Measurements from ENCODE around the gene ZIC5. TPM values are rescaled to one million over a fixed set of nuclear protein-coding genes. Genes with fewer than 3 reads are reported as not detected.

ZIC5 gene
- total and polyA plus RNA-seq, 9 of the 15 experiments (the other 6 are each of a cell fraction or from before 2014, with no cell fraction given) = 0.57 to 2.0 (median 1.1) TPM

DNA sequence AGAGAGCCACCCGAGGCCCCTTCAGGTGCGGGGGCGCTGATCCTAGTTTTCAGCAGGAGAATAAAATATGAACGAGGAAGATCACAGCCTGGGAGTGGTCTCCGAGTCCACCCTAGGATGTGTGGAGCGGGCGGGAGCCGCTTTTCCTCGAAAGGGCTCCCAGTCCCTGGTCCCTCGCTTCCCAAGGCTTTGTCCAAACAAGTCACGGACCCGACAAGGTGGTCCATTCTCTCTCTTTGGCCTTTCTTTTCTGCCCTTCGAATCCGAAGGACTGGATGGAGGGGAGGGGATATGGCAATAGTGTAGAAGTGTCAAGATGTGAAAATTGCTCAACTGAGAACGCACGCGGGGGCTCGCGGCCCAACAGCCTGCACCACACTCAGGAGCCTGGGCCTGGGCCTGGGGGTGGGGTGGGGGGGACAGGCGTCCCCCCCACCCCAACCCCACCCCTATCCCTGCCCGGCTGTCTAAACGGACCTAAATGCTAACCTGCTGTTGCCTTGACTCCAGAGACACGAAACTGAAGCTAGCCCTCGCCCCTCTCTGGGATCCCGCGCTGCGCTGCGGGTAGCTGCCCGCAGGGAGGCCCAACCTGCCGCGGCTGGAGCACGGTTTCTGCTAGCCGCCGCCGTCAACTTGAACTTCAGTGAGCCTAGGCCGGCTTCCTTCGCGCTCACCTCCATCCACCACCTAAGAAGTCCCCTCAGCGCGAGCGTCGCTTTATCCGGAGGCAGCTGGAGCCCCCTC lies 17.1 kb upstream of the ZIC5 start (continued):
- TF ChIP-seq MYC (IDR thresholded peaks at IDR 0.05; ENCODE audit: low read depth, low read length) = no peak
- no peak for TF ChIP-seq MYC (CRISPR knock-in tag; IDR thresholded peaks at IDR 0.05; ENCODE audit: borderline replicate concordance, low read depth)
- no peak for TF ChIP-seq ZNF239 (CRISPR knock-in tag; IDR thresholded peaks at IDR 0.05)
- TF ChIP-seq, protein P1, sequence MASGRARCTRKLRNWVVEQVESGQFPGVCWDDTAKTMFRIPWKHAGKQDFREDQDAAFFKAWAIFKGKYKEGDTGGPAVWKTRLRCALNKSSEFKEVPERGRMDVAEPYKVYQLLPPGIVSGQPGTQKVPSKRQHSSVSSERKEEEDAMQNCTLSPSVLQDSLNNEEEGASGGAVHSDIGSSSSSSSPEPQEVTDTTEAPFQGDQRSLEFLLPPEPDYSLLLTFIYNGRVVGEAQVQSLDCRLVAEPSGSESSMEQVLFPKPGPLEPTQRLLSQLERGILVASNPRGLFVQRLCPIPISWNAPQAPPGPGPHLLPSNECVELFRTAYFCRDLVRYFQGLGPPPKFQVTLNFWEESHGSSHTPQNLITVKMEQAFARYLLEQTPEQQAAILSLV (tag; IDR thresholded peaks at IDR 0.05) = no peak
- TF ChIP-seq, protein P2, sequence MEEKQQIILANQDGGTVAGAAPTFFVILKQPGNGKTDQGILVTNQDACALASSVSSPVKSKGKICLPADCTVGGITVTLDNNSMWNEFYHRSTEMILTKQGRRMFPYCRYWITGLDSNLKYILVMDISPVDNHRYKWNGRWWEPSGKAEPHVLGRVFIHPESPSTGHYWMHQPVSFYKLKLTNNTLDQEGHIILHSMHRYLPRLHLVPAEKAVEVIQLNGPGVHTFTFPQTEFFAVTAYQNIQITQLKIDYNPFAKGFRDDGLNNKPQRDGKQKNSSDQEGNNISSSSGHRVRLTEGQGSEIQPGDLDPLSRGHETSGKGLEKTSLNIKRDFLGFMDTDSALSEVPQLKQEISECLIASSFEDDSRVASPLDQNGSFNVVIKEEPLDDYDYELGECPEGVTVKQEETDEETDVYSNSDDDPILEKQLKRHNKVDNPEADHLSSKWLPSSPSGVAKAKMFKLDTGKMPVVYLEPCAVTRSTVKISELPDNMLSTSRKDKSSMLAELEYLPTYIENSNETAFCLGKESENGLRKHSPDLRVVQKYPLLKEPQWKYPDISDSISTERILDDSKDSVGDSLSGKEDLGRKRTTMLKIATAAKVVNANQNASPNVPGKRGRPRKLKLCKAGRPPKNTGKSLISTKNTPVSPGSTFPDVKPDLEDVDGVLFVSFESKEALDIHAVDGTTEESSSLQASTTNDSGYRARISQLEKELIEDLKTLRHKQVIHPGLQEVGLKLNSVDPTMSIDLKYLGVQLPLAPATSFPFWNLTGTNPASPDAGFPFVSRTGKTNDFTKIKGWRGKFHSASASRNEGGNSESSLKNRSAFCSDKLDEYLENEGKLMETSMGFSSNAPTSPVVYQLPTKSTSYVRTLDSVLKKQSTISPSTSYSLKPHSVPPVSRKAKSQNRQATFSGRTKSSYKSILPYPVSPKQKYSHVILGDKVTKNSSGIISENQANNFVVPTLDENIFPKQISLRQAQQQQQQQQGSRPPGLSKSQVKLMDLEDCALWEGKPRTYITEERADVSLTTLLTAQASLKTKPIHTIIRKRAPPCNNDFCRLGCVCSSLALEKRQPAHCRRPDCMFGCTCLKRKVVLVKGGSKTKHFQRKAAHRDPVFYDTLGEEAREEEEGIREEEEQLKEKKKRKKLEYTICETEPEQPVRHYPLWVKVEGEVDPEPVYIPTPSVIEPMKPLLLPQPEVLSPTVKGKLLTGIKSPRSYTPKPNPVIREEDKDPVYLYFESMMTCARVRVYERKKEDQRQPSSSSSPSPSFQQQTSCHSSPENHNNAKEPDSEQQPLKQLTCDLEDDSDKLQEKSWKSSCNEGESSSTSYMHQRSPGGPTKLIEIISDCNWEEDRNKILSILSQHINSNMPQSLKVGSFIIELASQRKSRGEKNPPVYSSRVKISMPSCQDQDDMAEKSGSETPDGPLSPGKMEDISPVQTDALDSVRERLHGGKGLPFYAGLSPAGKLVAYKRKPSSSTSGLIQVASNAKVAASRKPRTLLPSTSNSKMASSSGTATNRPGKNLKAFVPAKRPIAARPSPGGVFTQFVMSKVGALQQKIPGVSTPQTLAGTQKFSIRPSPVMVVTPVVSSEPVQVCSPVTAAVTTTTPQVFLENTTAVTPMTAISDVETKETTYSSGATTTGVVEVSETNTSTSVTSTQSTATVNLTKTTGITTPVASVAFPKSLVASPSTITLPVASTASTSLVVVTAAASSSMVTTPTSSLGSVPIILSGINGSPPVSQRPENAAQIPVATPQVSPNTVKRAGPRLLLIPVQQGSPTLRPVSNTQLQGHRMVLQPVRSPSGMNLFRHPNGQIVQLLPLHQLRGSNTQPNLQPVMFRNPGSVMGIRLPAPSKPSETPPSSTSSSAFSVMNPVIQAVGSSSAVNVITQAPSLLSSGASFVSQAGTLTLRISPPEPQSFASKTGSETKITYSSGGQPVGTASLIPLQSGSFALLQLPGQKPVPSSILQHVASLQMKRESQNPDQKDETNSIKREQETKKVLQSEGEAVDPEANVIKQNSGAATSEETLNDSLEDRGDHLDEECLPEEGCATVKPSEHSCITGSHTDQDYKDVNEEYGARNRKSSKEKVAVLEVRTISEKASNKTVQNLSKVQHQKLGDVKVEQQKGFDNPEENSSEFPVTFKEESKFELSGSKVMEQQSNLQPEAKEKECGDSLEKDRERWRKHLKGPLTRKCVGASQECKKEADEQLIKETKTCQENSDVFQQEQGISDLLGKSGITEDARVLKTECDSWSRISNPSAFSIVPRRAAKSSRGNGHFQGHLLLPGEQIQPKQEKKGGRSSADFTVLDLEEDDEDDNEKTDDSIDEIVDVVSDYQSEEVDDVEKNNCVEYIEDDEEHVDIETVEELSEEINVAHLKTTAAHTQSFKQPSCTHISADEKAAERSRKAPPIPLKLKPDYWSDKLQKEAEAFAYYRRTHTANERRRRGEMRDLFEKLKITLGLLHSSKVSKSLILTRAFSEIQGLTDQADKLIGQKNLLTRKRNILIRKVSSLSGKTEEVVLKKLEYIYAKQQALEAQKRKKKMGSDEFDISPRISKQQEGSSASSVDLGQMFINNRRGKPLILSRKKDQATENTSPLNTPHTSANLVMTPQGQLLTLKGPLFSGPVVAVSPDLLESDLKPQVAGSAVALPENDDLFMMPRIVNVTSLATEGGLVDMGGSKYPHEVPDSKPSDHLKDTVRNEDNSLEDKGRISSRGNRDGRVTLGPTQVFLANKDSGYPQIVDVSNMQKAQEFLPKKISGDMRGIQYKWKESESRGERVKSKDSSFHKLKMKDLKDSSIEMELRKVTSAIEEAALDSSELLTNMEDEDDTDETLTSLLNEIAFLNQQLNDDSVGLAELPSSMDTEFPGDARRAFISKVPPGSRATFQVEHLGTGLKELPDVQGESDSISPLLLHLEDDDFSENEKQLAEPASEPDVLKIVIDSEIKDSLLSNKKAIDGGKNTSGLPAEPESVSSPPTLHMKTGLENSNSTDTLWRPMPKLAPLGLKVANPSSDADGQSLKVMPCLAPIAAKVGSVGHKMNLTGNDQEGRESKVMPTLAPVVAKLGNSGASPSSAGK (IDR thresholded peaks at IDR 0.05) = no peak
- no peak for TF ChIP-seq HLTF (IDR thresholded peaks at IDR 0.05)

Measured in K562 (cell line).